Ovary (tissue), 9 donors: ENCODE measurements around the gene XRCC6. TPM values are rescaled to one million over a fixed set of nuclear protein-coding genes. Genes with fewer than 3 reads are reported as not detected.

Experiments
- DNase-seq, 5 donors: peaks; one replicate each; pipeline ENCODE4 v3.0.0-alpha.2; 2019 to 2020
- H3K27ac ChIP-seq, 2 donors: fragments of 200-600 bp; one replicate each; pipeline versions ENCODE4 v1.5.1 to v1.8.0; 2019 to 2022
- H3K27me3 ChIP-seq: fragments of 200-600 bp; one replicate; pipeline ENCODE4 v1.8.0; 2022
- H3K36me3 ChIP-seq: fragments of 200-600 bp; sonication (generic); one replicate; pipeline ENCODE4 v1.5.1; 2019
- H3K4me1 ChIP-seq: one replicate; pipeline ENCODE4 v1.8.1; 2013; ENCODE audit warnings: mild to moderate bottlenecking, moderate library complexity; ENCODE audit not compliant: insufficient read depth
- H3K4me3 ChIP-seq: fragments of 200-600 bp; sonication (generic); one replicate; pipeline ENCODE4 v1.5.1; 2017
- H3K9me3 ChIP-seq, 2 donors: fragments of 200-600 bp in 1 of 2; sonication (generic) in 1 of 2; one replicate each; pipeline versions ENCODE4 v1.5.1 to v1.8.1; 2013 to 2019; ENCODE audit warnings: mild to moderate bottlenecking in 1 of 2, moderate library complexity in 1 of 2
- CTCF ChIP-seq, 3 donors: fragments of 450-650 bp in 2 of 3; fragments of 200-600 bp in 1 of 3; IDR thresholded peaks; one replicate each; pipeline versions ENCODE4 v1.5.1 to v1.8.0; 2016 to 2022; ENCODE audit warnings: antibody characterized with exemption in 3 of 3, mild to moderate bottlenecking in 1 of 3
- EP300 ChIP-seq: sonication (generic); formaldehyde crosslinking; IDR thresholded peaks from one replicate; pipeline ENCODE4 v1.6.1; 2017; ENCODE audit warnings: antibody characterized with exemption
- POLR2A ChIP-seq: fragments of 450-650 bp; IDR thresholded peaks from one replicate; pipeline ENCODE4 v1.6.1; 2017; ENCODE audit warnings: antibody characterized with exemption, mild to moderate bottlenecking, moderate library complexity
- WGBS, 3 donors: extraction: QIAGEN DNeasy Blood & Tissue Kit in 1 of 3; methylation state at CpG; one replicate each; pipeline versions ENCODE4 v1.1.5 to v1.1.7; 2013 to 2017; 5-methylcytosine and 5-hydroxymethylcytosine counted together
- intact Hi-C, 4 donors: fragments of 100-400 bp; cut with DNase I; formaldehyde crosslinking; loops; one replicate each; pipeline versions ENCODE4 v1.11.0 to v1.15.1; 2022 to 2023
- polyA plus RNA-seq, 2 donors: library from polyadenylated mRNA; stranded (reverse); fragments of 200-250 nt in 1 of 2; fragments of 350-450 nt in 1 of 2; fragmentation: Illumina TruSeq in 1 of 2; extraction: RNeasy Lipid Tissue Mini Kit (QIAGEN cat#74804) in 1 of 2; gene quantifications; one replicate each; pipeline ENCODE4 v1.2.3, GENCODE V29; 2013 to 2014
- total RNA-seq, 7 donors: library from RNA; depleted of rRNA in 2 of 7; stranded (reverse); fragments of >200 nt in 2 of 7; fragmentation: NEBNext Ultra II Directional in 3 of 7; extraction: Animal tissue kit (Norgen Biotek cat#: 25700) in 3 of 7; gene quantifications; one replicate each; pipeline versions ENCODE4 v1.1.0 to v1.2.4, GENCODE V29; 2016 to 2023
- donor health status: DM: no; HTN: no; CAD: no; lungs with moderate emphysema.
- donor health status: DM: no; HTN: no; CAD: no.
- donor health status: Bipolar disorder and iron deficiency.
- donor health status: DM: yes; HTN: yes; CAD: no.
- donor health status: DM: no; HTN: no; CAD: no.
- donor health status: DM: yes; HTN: yes; CAD: no.

The XRCC6 gene
- total and polyA plus RNA-seq, 9 donors: 147 to 380 (median 200) TPM

- Histone ChIP-seq H3K27ac (no peak overlapping the region), H3K36me3 (no peaks in the 10 kb centered on the region), H3K27me3 (no peaks in the 10 kb centered on the region), H3K4me1 (no peaks in the 10 kb centered on the region), H3K9me3 (no peaks in the 10 kb centered on the region), H3K4me3 (no peak overlapping the region)
- 92 to 93% (median 92%) methylated on average over 5 of the region's 5 CpGs for WGBS, 3 donors
- no peak for TF ChIP-seq EP300
- TF ChIP-seq CTCF (IDR thresholded peaks at IDR 0.05): no peak
- no peak for TF ChIP-seq POLR2A
- intact Hi-C loops: no loop called here
- no peak for DNase-seq
These were observed 17.0 kb downstream of the XRCC6 start for GRCh38 chr22:41638124-41638523.

- no peaks in the 10 kb centered on the region for H3K27me3 ChIP-seq
- H3K4me1 ChIP-seq: no peaks in the 10 kb centered on the region
- 89 to 94% (median 91%) methylated on average over 5 of the region's 5 CpGs for WGBS, 3 donors
- no peak overlapping the region for H3K4me3 ChIP-seq
- H3K27ac ChIP-seq: no peak overlapping the region
- no peak for DNase-seq
- no peaks in the 10 kb centered on the region for H3K36me3 ChIP-seq
- intact Hi-C loops: no loop called here
- TF ChIP-seq EP300 (no peak), CTCF (IDR thresholded peaks at IDR 0.05) (no peak), POLR2A (no peak)
- H3K9me3 ChIP-seq: no peaks in the 10 kb centered on the region
These were observed 17.7 kb downstream of the XRCC6 start for GRCh38 chr22:41638748-41639147.

- H3K4me1 ChIP-seq: no peaks in the 10 kb centered on the region
- TF ChIP-seq CTCF (IDR thresholded peaks at IDR 0.05) (no peak), POLR2A (no peak), EP300 (no peak)
- no peak overlapping the region for H3K4me3 ChIP-seq
- intact Hi-C loops: no loop called here
- no peaks in the 10 kb centered on the region for H3K27me3 ChIP-seq
- H3K27ac ChIP-seq: no peak overlapping the region
- no peak for DNase-seq
- H3K9me3 ChIP-seq: no peaks in the 10 kb centered on the region
- 96 to 98% (median 96%) methylated on average over 7 of the region's 7 CpGs for WGBS, 3 donors
- H3K36me3 ChIP-seq: no peaks in the 10 kb centered on the region
These were observed 20.8 kb downstream of the XRCC6 start for GRCh38 chr22:41641854-41642253.

GRCh38 chr22:41642331-41643110 is 21.4 kb downstream of the XRCC6 start:
- no peaks in the 10 kb centered on the region for H3K27me3 ChIP-seq
- DNase-seq: no peak
- no peak overlapping the region for H3K27ac ChIP-seq
- H3K4me3 ChIP-seq: no peak overlapping the region
- no peaks in the 10 kb centered on the region for H3K9me3 ChIP-seq
- no peak for TF ChIP-seq EP300
- TF ChIP-seq CTCF (IDR thresholded peaks at IDR 0.05): no peak
- no peak for TF ChIP-seq POLR2A
- WGBS, 3 donors: 52 to 73% (median 64%) methylated on average over 6 of the region's 6 CpGs
- H3K36me3 ChIP-seq: no peaks in the 10 kb centered on the region
- intact Hi-C loops: no loop called here
- H3K4me1 ChIP-seq: no peaks in the 10 kb centered on the region
